Measurements from ENCODE around the gene MBP. TPM values are rescaled to one million over a fixed set of nuclear protein-coding genes. Genes with fewer than 3 reads are reported as not detected.

MBP gene
- total RNA-seq, 1 donor from 2014 or later: 45.2 TPM

DNA sequence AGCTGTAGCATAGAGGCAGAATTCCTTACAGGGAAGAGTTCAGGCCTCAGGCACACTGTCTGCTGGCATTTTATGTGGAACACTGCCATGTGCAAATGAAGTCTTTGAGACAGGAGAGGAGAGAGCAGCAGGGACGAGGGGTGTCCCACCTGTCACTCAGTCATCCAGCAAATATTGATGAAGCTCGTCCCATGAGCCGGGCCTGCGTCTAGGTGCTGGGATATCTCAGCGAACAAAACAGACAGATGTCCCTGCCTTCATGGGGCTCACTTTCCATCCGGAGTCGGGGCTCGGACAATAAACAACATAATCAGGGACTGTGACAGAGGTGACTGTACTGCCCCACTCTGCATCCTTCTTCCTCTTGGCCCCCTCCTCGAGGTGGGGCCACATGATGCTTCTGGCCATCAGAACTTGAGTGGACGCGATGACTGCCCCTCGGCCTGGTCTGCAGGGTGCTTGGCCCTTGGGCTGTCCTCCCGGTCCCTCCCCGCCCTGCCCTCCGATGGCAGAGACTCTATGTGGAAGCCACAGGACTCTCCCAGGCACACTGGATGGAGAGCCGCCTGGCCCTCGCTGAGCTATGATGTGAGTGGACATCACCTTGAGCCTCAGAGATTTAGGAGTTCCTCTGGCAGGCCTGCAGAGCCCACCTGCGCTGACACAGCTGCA lies 78.8 kb downstream of the MBP start:
- no peak for DNase-seq (ENCODE audit: low spot score)

DNA sequence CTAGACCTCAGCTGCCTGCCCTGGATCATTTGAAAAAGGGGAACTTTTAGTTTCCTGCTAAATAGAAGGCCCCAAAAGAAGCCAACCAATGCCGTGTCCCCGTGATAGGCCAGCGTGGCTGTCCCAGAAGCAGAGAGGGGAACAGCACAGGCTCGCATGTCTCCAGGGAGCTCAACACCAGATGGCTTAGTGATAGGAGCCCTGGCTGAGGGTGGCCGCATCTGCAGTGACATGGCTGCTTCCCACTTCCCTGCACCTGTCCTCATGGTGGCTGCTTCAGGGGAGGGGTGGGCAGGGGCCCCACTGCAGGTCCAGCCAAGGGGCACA lies 79.6 kb downstream of the MBP start:
- no peak for DNase-seq (ENCODE audit: low spot score)

DNA sequence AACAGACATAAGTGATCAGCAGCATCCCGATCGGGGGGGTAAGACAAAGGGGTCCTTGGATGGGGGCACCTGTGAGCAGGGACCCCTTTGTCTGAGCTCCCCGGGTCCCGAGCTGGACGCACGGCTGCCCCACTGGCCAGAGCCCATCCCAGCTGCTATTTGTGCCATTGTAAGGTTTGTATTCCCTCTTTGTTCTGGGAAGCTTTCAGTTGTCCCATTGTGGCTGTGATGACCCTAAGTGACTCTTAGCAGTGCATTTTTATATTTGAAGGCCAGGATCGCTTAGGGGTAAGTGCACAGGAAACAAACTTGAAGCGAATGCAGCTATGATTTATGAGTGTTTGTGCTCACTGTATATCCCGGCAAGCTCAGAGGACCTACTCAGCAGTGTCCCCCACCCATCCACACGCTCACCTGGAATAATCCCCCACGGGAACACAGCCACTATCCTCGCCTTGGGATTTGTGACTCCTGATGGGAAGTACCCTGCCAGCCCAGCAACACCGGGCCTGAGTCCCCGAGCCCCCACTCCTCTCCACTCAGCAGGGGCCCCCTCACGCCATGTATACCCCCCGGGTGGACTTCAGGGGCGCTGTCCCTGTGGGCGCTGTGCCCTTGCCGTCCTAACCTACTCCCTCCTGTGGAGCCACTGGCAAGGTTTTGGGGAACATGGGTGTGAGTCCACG lies 80.1 kb downstream of the MBP start:
- no peak for DNase-seq (ENCODE audit: low spot score)

DNA sequence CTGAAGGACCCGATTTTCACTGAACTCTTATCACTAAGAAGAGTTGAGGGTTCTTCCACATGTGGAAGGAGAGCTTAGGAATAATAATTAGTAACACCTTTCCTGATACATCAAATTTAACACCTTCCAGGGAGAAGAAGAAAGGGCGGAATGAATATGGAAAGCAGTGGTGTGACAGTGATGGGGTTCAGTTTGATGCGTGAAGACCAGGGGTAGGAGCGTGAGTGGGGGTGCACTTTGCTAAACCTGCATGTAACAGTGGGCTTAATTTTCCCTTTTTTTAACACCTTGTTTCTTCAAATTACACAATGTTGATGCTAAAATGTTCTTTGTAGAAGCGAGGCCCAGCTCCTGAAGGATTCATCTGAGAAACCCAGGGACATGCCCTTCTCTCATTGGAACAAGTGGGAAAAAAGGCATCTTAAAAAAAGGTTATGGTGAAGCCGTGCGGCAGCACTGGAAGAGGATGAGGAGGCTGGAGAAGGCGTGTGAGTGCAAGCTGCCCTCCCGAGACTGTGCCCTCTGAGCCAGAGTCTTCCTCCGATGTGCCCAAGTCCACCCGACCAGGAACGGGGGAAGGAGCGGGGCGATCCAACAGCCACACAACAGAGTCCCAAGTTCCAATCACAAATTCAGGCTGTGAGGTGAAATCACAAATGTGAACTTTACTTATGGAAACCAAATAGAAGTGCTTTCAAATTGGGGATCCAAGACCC lies 80.8 kb downstream of the MBP start:
- no peak for DNase-seq (ENCODE audit: low spot score)

DNA sequence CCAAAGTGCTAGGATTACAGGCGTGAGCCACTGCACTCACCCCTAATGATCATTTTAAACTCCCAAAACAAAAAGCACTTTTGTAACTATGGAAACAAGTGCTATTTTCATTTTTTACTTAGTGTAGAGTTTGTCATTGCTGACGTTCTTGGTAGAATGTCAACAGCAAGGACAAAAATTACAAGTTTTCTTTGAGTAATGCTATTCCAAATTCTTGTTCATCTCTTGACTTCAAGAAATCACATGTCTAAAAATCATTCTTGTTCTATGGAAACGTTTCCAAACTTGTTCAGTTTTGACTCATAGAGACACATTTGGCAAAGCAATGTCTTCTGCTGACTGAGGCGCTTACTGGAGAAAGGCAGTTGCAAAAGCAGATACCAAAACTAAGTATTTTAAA lies 82.6 kb downstream of the MBP start:
- DNase-seq (ENCODE audit: low spot score): no peak

DNA sequence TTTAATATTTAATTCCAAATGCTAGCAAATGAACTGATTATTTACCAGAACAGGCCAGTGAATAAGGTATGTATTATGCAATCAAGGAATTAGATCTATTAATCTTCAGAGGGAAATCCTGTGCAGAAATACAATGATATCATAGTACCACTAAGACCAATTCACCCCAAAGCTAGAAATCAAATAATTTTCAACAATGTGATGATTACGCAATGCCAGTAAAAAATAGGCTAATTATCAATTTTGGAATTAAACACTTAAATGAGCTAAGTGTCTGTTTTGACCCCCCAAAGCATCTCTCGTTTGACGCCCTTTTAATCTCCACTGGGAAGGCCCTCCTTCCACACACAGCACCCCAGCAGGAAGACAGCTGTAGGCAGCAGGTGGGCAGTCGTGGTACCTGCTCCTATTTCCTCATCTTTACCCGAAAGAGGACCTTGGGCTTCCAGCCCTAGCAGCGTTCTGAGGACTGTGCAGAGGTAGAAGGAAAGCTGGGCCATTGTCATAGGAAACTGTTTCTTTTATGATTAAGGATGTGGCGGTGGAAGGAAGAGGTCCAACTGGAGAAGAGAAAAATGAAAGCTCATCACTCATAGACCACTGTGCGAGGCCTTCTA lies 84.7 kb downstream of the MBP start:
- no peak for DNase-seq (ENCODE audit: low spot score)

DNA sequence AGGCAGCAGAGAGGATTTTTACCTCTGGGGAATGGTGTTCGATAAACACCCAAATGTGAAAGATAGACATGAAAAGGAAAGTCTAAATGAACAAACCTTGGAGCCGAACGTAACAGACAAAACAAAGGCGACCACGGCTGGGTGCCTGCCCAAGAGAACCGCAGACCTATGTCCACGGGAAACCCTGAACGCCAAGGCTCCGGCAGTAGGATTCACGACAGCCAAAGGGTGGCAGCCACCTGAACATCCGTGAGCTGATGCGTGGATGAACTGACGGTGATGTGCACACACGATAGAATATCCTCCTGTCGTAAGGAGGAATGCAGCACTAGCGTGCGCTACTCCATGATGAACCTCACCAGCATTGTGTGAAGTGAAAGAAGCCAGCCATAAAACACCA lies 85.6 kb downstream of the MBP start:
- no peak for DNase-seq (ENCODE audit: low spot score)

DNA sequence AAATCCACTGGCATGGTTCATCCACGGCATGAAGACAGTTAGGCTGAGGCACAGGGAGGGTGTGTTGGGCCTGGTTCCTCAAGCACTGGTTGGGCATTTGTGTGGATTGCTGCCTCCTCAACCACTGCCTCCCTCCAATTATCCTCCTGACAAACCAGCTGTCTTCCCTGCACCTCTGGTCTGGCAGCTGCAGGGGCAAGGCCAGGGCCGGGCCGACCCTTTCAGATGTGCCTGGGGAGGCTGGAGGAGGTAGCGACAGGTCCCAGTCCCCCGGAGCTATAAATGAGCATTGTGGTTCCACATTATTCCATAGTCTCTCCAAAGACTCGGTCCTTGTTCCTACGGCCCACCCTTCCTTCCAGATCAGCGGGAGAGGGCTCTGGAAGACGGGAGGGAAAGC lies 86.2 kb downstream of the MBP start:
- DNase-seq (ENCODE audit: low spot score): no peak

DNA sequence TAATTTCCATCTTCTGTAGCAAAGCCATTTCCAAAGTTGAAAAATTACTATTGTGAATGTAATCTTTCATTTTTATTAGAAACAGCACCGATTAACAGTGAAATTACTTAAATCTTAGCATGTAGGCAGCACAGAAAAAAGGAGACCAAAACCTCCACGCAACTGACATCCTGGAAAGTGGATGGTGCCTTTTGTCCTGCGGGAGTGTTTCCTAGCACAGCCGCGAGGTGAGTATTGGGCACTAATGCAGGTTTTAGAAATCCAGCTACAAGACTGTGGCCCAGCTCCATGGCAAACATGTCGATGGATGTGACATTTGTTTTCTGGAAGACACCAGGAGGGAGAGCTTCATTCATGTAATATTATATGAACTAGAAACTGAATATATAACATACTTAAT lies 86.9 kb downstream of the MBP start:
- DNase-seq (ENCODE audit: low spot score): no peak

DNA sequence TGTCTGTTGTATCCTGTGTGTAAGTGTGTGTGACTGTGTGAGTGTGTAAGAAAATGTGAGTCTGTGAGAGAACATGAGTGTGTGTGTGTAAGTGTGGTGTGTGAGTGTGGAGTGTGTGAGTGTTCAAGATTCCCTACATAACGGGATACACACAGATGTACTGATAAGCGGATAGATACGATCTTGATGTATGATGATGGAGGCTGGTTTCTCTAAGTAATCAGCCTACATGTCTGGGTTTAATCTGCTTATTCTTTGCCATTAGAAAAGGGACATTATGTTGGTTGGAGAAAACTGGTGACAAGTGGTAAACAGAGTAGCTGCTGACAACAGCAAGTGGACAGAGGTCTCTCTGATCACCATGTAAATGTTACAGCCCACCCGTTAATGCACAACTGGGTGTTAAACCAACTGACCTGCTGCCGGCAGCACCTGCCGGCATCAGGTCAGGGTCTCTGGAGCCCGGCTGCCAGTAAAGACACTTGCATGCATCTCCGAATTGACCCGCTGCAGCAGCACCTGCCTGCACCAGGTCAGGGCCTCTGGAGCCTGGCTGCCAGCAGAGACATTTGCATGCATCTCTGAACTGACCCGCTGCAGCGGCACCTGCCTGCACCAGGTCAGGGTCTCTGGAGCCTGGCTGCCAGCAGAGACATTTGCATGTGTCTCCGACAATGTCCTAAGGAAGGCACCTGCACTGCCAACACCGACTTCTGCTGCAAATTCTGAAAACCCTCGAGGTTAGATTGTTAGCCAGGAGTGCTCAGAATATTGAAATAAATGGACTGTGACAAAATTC lies 87.5 kb downstream of the MBP start:
- DNase-seq (ENCODE audit: low spot score): no peak

DNA sequence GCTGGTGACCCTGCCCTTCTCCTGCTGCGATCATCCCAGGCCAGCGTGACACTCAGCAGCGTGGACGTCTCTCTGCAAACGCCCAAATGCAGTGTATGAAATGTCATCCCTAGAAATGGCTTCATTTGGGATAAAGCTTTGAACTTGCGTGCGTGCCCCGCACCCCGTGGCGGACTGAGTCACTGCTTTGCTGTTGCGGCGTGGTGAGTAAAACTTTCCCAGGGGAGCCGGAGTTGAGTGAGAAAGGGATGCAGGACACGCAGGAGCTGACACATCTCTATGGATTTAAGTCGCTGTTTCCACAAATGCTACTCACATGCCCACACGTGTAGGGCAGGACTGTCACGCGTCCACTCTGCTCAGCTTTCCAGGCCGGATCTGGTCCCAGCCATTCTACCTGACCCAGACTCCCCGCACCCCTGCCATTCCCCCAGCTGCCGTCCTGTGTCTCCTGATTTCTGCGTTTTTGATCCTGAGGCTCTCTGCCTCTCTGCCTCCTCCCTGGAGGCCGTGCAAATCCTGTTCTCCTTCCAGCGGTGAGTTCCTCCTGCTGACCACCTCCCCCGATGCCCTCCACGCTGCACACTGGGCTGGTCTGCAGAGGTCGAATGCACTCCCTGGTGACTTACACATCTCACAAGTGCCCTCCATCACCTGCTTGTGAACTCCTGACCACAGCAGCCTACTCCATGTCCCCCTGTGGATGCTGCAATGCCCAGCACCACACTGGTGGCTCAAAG lies 88.9 kb downstream of the MBP start:
- DNase-seq (ENCODE audit: low spot score): no peak

DNA sequence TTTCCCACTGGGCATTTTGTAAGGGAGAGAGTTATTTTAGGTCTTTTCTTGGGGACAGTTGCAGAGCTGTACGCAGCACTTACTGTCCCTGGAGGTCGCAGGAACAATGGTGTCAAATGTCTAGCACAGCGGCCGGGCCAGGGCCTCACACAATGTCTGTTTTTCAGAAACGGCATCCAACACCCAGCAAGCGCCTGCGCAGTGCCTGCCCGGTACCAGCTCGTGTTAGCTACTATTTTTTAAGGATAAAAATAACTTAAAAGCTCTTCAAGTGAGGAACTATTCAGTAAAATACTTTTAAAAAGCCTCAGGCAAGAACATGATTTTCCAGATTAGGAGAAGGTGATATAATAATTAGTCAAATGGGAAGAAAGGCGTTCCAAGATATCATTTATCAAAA lies 90.0 kb downstream of the MBP start:
- DNase-seq (ENCODE audit: low spot score): no peak

DNA sequence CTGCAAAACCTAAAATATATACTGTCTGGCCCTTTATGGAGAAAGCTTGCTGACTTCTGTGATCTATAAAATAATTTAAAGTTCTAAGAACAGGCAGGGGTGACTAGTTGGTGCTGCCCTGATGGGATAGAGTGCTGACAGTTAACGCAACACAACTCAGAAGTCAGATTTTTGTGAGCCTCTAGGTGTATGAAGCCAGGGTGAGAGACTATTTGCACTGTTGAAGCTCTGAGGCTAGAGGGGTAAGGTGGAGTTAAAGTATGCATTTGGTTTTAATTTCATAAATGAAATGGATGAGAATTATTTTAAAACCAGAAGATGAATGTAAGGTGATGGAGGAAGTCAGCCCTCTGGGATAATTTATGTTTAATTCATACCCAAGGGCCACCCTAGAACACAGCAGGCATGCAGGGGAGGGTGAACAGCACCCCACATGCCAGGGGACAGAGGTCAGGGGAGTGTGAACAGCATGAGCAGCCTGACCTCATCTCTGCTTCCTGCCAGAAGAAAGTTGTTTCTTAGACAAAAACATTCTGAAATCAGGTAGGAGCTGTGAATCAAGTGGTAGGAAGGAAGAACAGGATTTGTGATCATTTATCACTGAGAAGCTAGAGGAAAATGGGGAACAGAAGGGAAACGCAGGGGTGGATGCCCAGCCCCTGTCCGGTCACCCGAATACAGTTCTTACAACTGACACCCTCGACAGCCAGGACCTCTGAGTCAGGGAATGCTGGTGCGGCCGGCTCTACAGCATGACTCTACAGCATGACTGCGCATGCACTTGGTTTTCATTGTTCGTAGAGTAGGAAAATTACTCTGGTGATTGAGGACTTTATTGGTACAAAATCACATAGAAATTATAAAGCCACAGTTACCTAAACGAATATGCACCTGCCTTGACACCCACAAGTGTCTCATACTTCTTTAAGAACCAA lies 93.1 kb downstream of the MBP start:
- DNase-seq (ENCODE audit: low spot score): no peak

DNA sequence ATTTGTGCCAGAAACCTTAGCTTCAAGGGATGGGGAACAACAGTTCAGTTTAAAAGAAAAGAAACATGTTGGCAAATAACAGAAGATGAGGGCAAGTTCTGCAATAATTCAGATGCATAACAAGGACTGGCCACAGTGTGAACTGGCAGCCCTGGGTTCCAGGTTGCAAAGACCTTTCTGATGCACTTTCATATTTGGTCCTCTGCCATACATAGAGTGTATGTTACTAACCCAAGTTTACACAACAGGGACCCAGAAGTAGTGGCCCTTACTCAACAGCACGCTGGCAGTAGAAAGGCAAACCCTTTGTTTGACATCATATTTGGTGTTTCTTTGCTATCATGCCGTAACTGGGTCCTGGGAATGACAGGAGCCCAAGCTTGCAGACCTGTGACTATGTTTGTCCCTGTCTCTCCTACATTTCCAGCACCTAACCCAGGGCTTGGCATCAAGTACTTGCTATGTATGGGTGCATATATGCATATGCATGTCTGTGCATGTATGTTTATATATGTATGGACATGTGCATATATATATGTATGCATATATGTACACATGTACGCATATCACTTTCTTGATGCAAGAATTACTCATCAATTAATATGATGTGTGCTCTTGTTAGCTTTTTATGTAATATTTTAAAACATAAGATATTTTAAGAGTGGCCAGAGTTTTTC lies 94.3 kb downstream of the MBP start:
- DNase-seq (ENCODE audit: low spot score): no peak

DNA sequence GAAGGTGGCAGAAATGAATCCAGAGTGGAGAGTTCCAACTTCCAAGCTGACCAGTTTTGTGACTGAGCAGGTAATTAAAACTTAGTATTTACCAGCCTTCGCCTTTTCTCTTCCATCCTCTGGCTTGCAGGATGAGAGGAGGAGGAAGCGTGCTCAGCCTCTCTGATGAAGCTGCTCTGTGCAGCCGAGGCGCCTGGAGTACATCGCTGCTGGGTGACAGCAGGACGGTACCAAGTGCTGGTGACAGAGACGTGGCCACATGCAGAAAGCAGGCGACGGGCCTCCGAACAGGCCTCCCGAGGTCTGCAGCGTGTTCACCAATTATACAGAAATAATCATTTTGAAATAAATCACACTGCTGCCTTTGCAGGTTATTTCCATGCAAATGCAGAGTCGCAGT lies 95.0 kb downstream of the MBP start:
- DNase-seq (ENCODE audit: low spot score): no peak

DNA sequence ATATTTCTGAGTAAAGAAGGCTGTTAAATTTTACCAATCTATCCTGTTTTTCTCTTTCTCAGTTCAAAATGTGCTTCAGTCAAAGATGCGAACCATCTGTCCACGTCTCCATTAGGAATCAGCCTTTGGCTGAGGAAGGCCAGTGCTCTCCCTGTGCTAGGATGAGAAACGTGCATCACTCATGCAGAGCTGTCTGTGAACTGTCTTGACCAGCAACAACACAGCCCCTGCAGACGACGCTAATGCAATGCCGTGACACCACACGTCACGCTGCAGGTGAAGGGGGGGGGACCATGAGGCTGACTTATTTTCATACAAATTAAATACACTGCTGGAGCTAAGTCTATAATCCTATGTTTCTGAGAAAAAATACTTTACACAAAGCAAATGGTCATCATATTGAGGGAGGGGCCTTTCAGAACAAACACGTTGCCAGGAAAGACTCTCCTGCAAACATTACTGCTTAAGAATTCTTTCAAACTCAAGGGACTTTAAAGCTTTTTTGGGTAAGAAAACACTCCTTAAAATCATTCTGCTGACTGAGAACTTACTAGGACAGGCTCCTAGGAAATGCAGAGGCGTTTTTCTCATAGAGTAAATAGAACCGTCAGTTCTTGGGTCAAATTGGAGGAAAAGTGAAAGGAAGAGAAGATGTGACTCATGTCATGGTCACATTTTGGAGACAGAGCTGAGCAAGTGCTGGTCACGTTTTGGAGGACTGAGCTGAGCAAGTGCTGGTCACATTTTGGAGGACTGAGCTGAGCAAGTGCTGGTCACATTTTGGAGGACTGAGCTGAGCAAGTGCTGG lies 97.0 kb downstream of the MBP start:
- DNase-seq (ENCODE audit: low spot score): no peak

DNA sequence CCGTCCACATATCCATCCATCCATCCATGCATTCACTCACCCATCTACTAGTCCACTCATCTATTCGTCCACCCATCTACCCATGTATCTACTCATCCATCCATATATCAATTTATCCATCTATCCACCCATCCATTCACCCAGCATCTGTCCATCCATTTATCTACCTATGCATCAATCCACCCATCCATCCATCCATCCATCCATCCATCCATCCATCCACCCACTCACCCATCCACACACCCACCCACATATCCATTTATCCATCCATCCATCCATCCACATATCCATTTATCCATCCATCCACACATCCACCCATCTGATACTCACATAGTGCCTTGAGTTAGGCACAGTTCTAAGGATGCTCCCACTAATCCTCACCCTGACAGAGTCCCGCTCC lies 99.0 kb downstream of the MBP start:
- DNase-seq (ENCODE audit: low spot score): no peak

DNA sequence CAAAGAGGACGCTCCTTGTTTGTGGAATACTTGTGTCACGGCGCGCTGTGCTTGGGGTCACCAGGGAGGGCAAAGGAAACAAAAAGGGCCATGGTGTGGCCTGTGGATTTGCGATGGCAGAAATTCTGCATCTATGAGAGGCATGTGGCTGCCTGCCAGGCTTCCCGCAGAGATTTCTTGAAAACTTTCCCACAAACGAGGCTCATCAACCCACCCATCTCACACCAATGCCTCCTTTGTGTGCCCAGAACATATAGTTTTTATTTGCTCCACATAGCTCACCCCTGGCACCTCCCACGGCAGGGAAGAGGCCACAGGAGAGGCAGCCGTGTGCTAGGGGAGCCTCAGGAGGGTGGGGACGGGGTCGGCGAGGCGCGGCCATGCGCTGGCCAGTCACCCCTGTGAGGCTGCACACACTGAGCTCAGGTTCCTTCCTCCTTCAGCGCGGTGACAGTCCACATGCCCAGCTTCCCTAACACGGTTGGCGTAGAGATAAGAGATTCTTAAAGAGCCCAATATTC lies 100.3 kb downstream of the MBP start:
- no peak for DNase-seq (ENCODE audit: low spot score)

Measured in mesenteric fat pad (tissue), 1 donor.